NOMO-1 treated with dmso at 0.1 percent for 144 hours (cell line): Measurements from ENCODE around the gene MAML2.

Source experiments
- DNase-seq: peaks from one replicate; lab custom pipeline; 2025; ENCODE audit not compliant: unreplicated experiment; lab: John Stamatoyannopoulos, UW

MAML2 gene

GRCh38 chr11:95993438-95994298 lies 349.3 kb downstream of the MAML2 start:
- no peak for DNase-seq

GRCh38 chr11:95991545-95991944 lies 351.4 kb downstream of the MAML2 start:
- no peak for DNase-seq

- DNase-seq = no peak
These were observed 351.9 kb downstream of the MAML2 start for GRCh38 chr11:95991101-95991500.

- DNase-seq = no peak
These were observed 353.2 kb downstream of the MAML2 start for GRCh38 chr11:95989780-95990179.

- no peak for DNase-seq
These were observed 353.9 kb downstream of the MAML2 start for GRCh38 chr11:95989076-95989605.

GRCh38 chr11:95985174-95985808 lies 357.7 kb downstream of the MAML2 start:
- no peak for DNase-seq

GRCh38 chr11:95984072-95984471 lies 358.9 kb downstream of the MAML2 start:
- DNase-seq = no peak

- DNase-seq = no peak
These were observed 365.3 kb downstream of the MAML2 start for GRCh38 chr11:95977534-95978174.

- no peak for DNase-seq
These were observed 366.4 kb downstream of the MAML2 start for GRCh38 chr11:95976550-95976949.

- no peak for DNase-seq
These were observed 367.7 kb downstream of the MAML2 start for GRCh38 chr11:95975343-95975742.

- DNase-seq = no peak
These were observed 370.9 kb downstream of the MAML2 start for GRCh38 chr11:95972060-95972459.

GRCh38 chr11:95968585-95968984 lies 374.4 kb downstream of the MAML2 start:
- DNase-seq = no peak

GRCh38 chr11:95964281-95964680 lies 378.7 kb downstream of the MAML2 start:
- DNase-seq = no peak

GRCh38 chr11:95961758-95962157 lies 381.2 kb downstream of the MAML2 start:
- DNase-seq = no peak

- DNase-seq = no peak
These were observed 392.1 kb downstream of the MAML2 start for GRCh38 chr11:95950905-95951304.

- DNase-seq = no peak
These were observed 394.4 kb downstream of the MAML2 start for GRCh38 chr11:95948637-95949036.

- no peak for DNase-seq
These were observed 398.4 kb downstream of the MAML2 start for GRCh38 chr11:95944623-95945022.

GRCh38 chr11:95943546-95943945 lies 399.4 kb downstream of the MAML2 start:
- no peak for DNase-seq

- no peak for DNase-seq
These were observed 403.9 kb downstream of the MAML2 start for GRCh38 chr11:95939091-95939490.

- no peak for DNase-seq
These were observed 405.6 kb downstream of the MAML2 start for GRCh38 chr11:95937358-95937757.

GRCh38 chr11:95933594-95933993 lies 409.4 kb downstream of the MAML2 start:
- DNase-seq = no peak

GRCh38 chr11:95931916-95932315 lies 411.1 kb downstream of the MAML2 start:
- no peak for DNase-seq
